ENCODE results near the gene GPR160. TPM values are rescaled to one million over a fixed set of nuclear protein-coding genes. Genes with fewer than 3 reads are reported as not detected.

Gene GPR160
- total RNA-seq, 1 experiment from 2014 or later = 15.7 TPM

GRCh38 chr3:170117134-170117533, 79.3 kb downstream of the GPR160 start:
- ChIA-PET CTCF (no interaction called here), POLR2A (ENCODE audit: unreplicated experiment) (no interaction called here)
- peaks cover 51% of the 10 kb centered on the region for H3K36me3 ChIP-seq (ENCODE audit: low read depth, low read length)
- intact Hi-C loops (cut with micrococcal nuclease) = no loop called here
- no peak overlapping the region for H3K4me3 ChIP-seq (ENCODE audit: low read length)
- peak; percentile 60 for ATAC-seq
- no peaks in the 10 kb centered on the region for H3K9me3 ChIP-seq (ENCODE audit: low read length)
- H3F3A ChIP-seq (ENCODE audit: low read length, unreplicated experiment) = no peaks in the 10 kb centered on the region
- no peak overlapping the region for H3K4me2 ChIP-seq (ENCODE audit: low read length)
- no peaks in the 10 kb centered on the region for H4K20me1 ChIP-seq (ENCODE audit: low read length)
- H3K9ac ChIP-seq (ENCODE audit: low read length) = no peak overlapping the region
- peak; percentile 26 for DNase-seq
- no peaks in the 10 kb centered on the region for H3K79me2 ChIP-seq (ENCODE audit: low read length)
- TF ChIP-seq, protein P1, sequence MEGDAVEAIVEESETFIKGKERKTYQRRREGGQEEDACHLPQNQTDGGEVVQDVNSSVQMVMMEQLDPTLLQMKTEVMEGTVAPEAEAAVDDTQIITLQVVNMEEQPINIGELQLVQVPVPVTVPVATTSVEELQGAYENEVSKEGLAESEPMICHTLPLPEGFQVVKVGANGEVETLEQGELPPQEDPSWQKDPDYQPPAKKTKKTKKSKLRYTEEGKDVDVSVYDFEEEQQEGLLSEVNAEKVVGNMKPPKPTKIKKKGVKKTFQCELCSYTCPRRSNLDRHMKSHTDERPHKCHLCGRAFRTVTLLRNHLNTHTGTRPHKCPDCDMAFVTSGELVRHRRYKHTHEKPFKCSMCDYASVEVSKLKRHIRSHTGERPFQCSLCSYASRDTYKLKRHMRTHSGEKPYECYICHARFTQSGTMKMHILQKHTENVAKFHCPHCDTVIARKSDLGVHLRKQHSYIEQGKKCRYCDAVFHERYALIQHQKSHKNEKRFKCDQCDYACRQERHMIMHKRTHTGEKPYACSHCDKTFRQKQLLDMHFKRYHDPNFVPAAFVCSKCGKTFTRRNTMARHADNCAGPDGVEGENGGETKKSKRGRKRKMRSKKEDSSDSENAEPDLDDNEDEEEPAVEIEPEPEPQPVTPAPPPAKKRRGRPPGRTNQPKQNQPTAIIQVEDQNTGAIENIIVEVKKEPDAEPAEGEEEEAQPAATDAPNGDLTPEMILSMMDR (conservative IDR thresholded peaks at IDR 0.05; ENCODE audit: low read depth, low read length) = peak; percentile 48
- no peak for TF ChIP-seq EZH2 (IDR thresholded peaks at IDR 0.05; ENCODE audit: low read length, unreplicated experiment)
- no peaks in the 10 kb centered on the region for H3K27me3 ChIP-seq (ENCODE audit: low read length)
- H3K4me1 ChIP-seq (ENCODE audit: insufficient read depth, low read length) = no peaks in the 10 kb centered on the region
- H2AFZ ChIP-seq (ENCODE audit: low read length) = no peak overlapping the region
- H3K9me2 ChIP-seq (replicated peaks; ENCODE audit: low read length) = no peaks in the 10 kb centered on the region
- no peak overlapping the region for H3K27ac ChIP-seq (ENCODE audit: low read length)
- no TSS peak for BruUV-seq (replicated peaks)

DNA sequence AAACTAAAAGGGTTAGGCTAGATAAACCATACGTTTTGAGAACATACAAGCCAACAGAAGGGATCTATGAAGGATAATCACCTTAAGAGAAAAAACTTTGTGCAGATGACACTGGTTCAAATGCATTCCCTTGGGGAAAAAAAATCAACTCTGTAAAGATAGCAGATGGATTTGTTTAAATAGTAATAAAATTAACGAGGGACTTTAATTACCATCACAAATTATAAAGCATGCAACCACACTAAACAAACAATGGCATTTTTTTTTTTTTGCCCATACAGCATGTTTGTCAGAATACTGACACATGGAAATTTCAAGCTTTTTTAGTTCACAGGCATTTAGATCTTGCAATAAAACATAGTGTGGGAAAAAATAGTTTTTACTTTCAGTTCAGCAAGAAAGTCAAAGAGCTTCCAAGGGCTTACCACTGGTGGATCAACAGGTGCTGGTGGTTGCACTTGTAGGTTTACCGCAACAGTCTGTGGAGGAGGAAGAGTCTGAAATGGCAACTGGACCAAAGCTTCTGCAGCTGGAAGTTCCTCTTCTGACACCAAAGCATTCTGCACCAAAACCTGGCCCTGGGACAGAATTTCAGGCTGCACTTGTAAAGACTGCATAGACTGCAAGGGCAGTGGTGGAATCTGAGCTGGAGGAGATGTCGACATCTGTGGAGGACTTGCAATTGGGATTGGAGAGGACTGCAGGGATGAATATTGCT, 90.6 kb downstream of the GPR160 start:
- Histone ChIP-seq H3K27ac (ENCODE audit: low read length) (no peak overlapping the region), H3K4me1 (ENCODE audit: insufficient read depth, low read length) (no peaks in the 10 kb centered on the region), H3K36me3 (ENCODE audit: low read depth, low read length) (peaks cover 33% of the 10 kb centered on the region), H3K9me2 (replicated peaks; ENCODE audit: low read length) (no peaks in the 10 kb centered on the region), H4K20me1 (ENCODE audit: low read length) (peaks cover 4% of the 10 kb centered on the region; the same call in 1 of the 2 replicates), H3K9me3 (ENCODE audit: low read length) (no peaks in the 10 kb centered on the region), H3K9ac (ENCODE audit: low read length) (no peak overlapping the region), H3F3A (ENCODE audit: low read length, unreplicated experiment) (no peaks in the 10 kb centered on the region), H3K4me2 (ENCODE audit: low read length) (no peak overlapping the region), H3K4me3 (ENCODE audit: low read length) (no peak overlapping the region), H2AFZ (ENCODE audit: low read length) (no peak overlapping the region), H3K79me2 (ENCODE audit: low read length) (no peaks in the 10 kb centered on the region; the same call in 1 of the 2 replicates), H3K27me3 (ENCODE audit: low read length) (no peaks in the 10 kb centered on the region)
- TF ChIP-seq EZH2 (IDR thresholded peaks at IDR 0.05; ENCODE audit: low read length, unreplicated experiment) (no peak), EZH2phosphoT487 (IDR thresholded peaks at IDR 0.05; ENCODE audit: borderline replicate concordance, low read length) (no peak)
- no peak for ATAC-seq
- DNase-seq = no peak
- no TSS peak for BruUV-seq (replicated peaks)
- ChIA-PET CTCF (no interaction called here), POLR2A (ENCODE audit: unreplicated experiment) (no interaction called here)
- intact Hi-C loops (cut with micrococcal nuclease) = no loop called here

DNA sequence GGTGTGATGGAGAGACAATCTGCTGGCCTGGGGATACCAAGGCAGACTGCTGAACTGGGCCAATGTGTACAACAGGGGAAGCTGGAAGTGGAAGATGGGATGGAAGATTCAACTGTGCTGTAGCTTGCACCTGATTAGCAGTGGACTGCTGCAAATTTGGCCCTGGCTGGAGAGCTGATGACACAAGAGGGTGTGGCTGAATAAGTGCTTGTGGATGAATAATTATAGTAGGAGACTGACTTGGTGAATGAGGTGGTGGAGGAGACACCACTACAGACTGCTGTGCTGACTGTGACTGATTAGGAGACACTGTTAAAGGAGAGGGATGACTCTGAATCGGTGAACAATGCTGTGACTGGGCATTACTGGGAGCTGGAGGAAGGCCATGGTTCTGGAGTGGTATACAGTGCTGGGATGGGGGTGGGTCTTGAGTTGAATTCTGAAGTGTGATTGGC, 91.2 kb downstream of the GPR160 start:
- Histone ChIP-seq H2AFZ (ENCODE audit: low read length) (no peak overlapping the region), H3K9me2 (replicated peaks; ENCODE audit: low read length) (no peaks in the 10 kb centered on the region), H3K4me3 (ENCODE audit: low read length) (no peak overlapping the region), H3K4me1 (ENCODE audit: insufficient read depth, low read length) (no peaks in the 10 kb centered on the region), H3K9me3 (ENCODE audit: low read length) (no peaks in the 10 kb centered on the region), H3K27ac (ENCODE audit: low read length) (no peak overlapping the region), H4K20me1 (ENCODE audit: low read length) (peaks cover 4% of the 10 kb centered on the region; the same call in 1 of the 2 replicates), H3F3A (ENCODE audit: low read length, unreplicated experiment) (no peaks in the 10 kb centered on the region), H3K36me3 (ENCODE audit: low read depth, low read length) (peaks cover 35% of the 10 kb centered on the region), H3K79me2 (ENCODE audit: low read length) (no peaks in the 10 kb centered on the region; the same call in 1 of the 2 replicates), H3K9ac (ENCODE audit: low read length) (no peak overlapping the region), H3K27me3 (ENCODE audit: low read length) (no peaks in the 10 kb centered on the region), H3K4me2 (ENCODE audit: low read length) (no peak overlapping the region)
- intact Hi-C loops (cut with micrococcal nuclease) = no loop called here
- CTCF ChIA-PET = no interaction called here
- BruUV-seq (replicated peaks) = TSS peak; percentile 38
- ATAC-seq = peak; percentile 93
- POLR2A ChIA-PET (ENCODE audit: unreplicated experiment) = no interaction called here
- TF ChIP-seq EZH2 (IDR thresholded peaks at IDR 0.05; ENCODE audit: low read length, unreplicated experiment) (no peak), EZH2phosphoT487 (IDR thresholded peaks at IDR 0.05; ENCODE audit: borderline replicate concordance, low read length) (no peak)
- TF ChIP-seq, protein P1 (conservative IDR thresholded peaks at IDR 0.05; ENCODE audit: low read depth, low read length) = no peak
- peak; percentile 21 for DNase-seq

Data from PC-3 (cell line).